SH-SY5Y (cell line): ENCODE data around the gene RNF39.

Experiments
- GATA2 ChIP-seq: IDR thresholded peaks from 2 replicates; pipeline ENCODE4 v1.6.1; 2011; ENCODE audit warnings: mild to moderate bottlenecking, low read depth, low read length
- GATA3 ChIP-seq: IDR thresholded peaks from 2 replicates; pipeline ENCODE4 v1.6.1; 2011; ENCODE audit warnings: low read depth, mild to moderate bottlenecking, low read length, moderate library complexity

GRCh38 chr6:30066082-30066481, 9.5 kb downstream of the RNF39 start:
- TF ChIP-seq GATA2: no peak
- TF ChIP-seq GATA3: no peak
